ENCODE data around the gene ERCC6L2. TPM values are rescaled to one million over a fixed set of nuclear protein-coding genes. Genes with fewer than 3 reads are reported as not detected.

Gene ERCC6L2
- total and polyA plus RNA-seq, 10 of the 15 experiments (the other 5 are each of a cell fraction or from before 2014, with no cell fraction given), result 8.1 to 45.0 (median 22.6) TPM

DNA sequence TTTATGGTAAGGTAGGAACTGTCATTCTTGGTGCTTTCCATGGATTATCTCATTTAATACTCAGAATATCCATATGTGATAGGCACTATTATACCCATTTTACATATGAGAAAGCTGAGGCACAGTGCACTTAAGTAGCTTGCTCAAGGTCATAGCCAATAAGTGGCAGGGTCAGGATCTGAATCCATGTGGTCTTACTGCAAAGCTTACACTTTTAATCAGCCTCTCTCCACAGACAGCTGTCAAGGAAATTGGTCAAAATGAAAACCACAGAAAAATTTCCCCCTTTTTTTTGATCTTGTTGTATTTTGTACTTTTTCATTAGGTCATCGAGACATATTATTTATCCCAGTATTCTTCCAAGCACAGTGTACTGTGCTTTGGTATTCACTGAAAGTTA is 78.5 kb downstream of the ERCC6L2 start (continued):
- TF ChIP-seq RAD21 (IDR thresholded peaks at IDR 0.05; ENCODE audit: insufficient read depth, low read depth, low read length) (no peak), SMAD5 (IDR thresholded peaks at IDR 0.05; ENCODE audit: low read depth) (no peak), RFX5 (IDR thresholded peaks at IDR 0.05; ENCODE audit: low read depth, low read length) (no peak), BACH1 (IDR thresholded peaks at IDR 0.05; ENCODE audit: borderline replicate concordance) (no peak), PML (IDR thresholded peaks at IDR 0.05; ENCODE audit: low read length) (no peak), TCF12 (IDR thresholded peaks at IDR 0.05; ENCODE audit: low read depth, low read length) (peak; percentile 76; the same call in 1 of the 2 replicates), POLR2AphosphoS5 (IDR thresholded peaks at IDR 0.05; ENCODE audit: low read length) (no peak), STAT3 (IDR thresholded peaks at IDR 0.05; ENCODE audit: low read depth, low read length) (no peak), ASH2L (IDR thresholded peaks at IDR 0.05; ENCODE audit: borderline replicate concordance, low read depth) (no peak), YY1 (IDR thresholded peaks at IDR 0.05; ENCODE audit: low read depth, low read length) (no peak), FOXM1 (IDR thresholded peaks at IDR 0.05; ENCODE audit: low read depth, low read length) (peak; percentile 68; the same call in 1 of the 2 replicates)
- TF ChIP-seq, protein P1, sequence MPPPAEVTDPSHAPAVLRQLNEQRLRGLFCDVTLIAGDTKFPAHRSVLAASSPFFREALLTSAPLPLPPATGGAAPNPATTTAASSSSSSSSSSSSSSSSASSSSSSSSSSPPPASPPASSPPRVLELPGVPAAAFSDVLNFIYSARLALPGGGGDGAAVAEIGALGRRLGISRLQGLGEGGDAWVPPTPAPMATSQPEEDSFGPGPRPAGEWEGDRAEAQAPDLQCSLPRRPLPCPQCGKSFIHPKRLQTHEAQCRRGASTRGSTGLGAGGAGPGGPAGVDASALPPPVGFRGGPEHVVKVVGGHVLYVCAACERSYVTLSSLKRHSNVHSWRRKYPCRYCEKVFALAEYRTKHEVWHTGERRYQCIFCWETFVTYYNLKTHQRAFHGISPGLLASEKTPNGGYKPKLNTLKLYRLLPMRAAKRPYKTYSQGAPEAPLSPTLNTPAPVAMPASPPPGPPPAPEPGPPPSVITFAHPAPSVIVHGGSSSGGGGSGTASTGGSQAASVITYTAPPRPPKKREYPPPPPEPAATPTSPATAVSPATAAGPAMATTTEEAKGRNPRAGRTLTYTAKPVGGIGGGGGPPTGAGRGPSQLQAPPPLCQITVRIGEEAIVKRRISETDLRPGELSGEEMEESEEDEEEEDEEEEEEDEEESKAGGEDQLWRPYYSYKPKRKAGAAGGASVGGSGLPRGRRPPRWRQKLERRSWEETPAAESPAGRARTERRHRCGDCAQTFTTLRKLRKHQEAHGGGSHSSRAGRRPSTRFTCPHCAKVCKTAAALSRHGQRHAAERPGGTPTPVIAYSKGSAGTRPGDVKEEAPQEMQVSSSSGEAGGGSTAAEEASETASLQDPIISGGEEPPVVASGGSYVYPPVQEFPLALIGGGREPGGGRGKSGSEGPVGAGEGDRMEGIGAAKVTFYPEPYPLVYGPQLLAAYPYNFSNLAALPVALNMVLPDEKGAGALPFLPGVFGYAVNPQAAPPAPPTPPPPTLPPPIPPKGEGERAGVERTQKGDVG (CRISPR knock-in tag; IDR thresholded peaks at IDR 0.05), result no peak
- TF ChIP-seq, protein P2, sequence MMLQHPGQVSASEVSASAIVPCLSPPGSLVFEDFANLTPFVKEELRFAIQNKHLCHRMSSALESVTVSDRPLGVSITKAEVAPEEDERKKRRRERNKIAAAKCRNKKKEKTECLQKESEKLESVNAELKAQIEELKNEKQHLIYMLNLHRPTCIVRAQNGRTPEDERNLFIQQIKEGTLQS (IDR thresholded peaks at IDR 0.05; ENCODE audit: borderline replicate concordance, extremely low read depth, low read depth, low read length), result no peak
- TF ChIP-seq, protein P3, sequence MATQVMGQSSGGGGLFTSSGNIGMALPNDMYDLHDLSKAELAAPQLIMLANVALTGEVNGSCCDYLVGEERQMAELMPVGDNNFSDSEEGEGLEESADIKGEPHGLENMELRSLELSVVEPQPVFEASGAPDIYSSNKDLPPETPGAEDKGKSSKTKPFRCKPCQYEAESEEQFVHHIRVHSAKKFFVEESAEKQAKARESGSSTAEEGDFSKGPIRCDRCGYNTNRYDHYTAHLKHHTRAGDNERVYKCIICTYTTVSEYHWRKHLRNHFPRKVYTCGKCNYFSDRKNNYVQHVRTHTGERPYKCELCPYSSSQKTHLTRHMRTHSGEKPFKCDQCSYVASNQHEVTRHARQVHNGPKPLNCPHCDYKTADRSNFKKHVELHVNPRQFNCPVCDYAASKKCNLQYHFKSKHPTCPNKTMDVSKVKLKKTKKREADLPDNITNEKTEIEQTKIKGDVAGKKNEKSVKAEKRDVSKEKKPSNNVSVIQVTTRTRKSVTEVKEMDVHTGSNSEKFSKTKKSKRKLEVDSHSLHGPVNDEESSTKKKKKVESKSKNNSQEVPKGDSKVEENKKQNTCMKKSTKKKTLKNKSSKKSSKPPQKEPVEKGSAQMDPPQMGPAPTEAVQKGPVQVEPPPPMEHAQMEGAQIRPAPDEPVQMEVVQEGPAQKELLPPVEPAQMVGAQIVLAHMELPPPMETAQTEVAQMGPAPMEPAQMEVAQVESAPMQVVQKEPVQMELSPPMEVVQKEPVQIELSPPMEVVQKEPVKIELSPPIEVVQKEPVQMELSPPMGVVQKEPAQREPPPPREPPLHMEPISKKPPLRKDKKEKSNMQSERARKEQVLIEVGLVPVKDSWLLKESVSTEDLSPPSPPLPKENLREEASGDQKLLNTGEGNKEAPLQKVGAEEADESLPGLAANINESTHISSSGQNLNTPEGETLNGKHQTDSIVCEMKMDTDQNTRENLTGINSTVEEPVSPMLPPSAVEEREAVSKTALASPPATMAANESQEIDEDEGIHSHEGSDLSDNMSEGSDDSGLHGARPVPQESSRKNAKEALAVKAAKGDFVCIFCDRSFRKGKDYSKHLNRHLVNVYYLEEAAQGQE (IDR thresholded peaks at IDR 0.05; ENCODE audit: low read depth, low read length), result no peak
- TF ChIP-seq, protein P4, sequence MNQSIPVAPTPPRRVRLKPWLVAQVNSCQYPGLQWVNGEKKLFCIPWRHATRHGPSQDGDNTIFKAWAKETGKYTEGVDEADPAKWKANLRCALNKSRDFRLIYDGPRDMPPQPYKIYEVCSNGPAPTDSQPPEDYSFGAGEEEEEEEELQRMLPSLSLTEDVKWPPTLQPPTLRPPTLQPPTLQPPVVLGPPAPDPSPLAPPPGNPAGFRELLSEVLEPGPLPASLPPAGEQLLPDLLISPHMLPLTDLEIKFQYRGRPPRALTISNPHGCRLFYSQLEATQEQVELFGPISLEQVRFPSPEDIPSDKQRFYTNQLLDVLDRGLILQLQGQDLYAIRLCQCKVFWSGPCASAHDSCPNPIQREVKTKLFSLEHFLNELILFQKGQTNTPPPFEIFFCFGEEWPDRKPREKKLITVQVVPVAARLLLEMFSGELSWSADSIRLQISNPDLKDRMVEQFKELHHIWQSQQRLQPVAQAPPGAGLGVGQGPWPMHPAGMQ (IDR thresholded peaks at IDR 0.05; ENCODE audit: borderline replicate concordance), result no peak

Measured in GM12878 (cell line).